Hepatocyte (in vitro differentiated cells): ENCODE results near the gene FAF2. TPM values are rescaled to one million over a fixed set of nuclear protein-coding genes. Genes with fewer than 3 reads are reported as not detected.

Experiments used
- DNase-seq: peaks from one replicate; pipeline ENCODE4 v3.0.0-alpha.2; 2016; ENCODE audit warnings: low spot score
- H2AFZ ChIP-seq: fragments of 200-600 bp; sonication (generic); 2 replicates; pipeline ENCODE4 v1.6.0; 2016; ENCODE audit warnings: antibody characterized with exemption, mild to moderate bottlenecking
- H3K27ac ChIP-seq: fragments of 200-600 bp; sonication (generic); 2 replicates; pipeline ENCODE4 v1.5.1; 2016; ENCODE audit warnings: mild to moderate bottlenecking
- H3K27me3 ChIP-seq: fragments of 200-600 bp; sonication (generic); 2 replicates; pipeline ENCODE4 v1.6.1; 2016
- H3K36me3 ChIP-seq: fragments of 200-600 bp; sonication (generic); replicated peaks from 2 replicates; pipeline ENCODE4 v1.5.1; 2016; ENCODE audit warnings: low read depth; ENCODE audit not compliant: insufficient read depth
- H3K4me1 ChIP-seq: fragments of 200-600 bp; sonication (generic); 2 replicates; pipeline ENCODE4 v1.5.1; 2016; ENCODE audit warnings: mild to moderate bottlenecking, moderate library complexity; ENCODE audit not compliant: insufficient read depth
- H3K4me2 ChIP-seq: fragments of 200-600 bp; sonication (generic); 2 replicates; pipeline ENCODE4 v1.6.0; 2016
- H3K4me3 ChIP-seq: fragments of 200-600 bp; sonication (generic); 2 replicates; pipeline ENCODE4 v1.5.1; 2016; ENCODE audit warnings: mild to moderate bottlenecking
- H3K79me2 ChIP-seq: fragments of 200-600 bp; sonication (generic); 2 replicates; pipeline ENCODE4 v1.6.0; 2017; ENCODE audit warnings: mild to moderate bottlenecking
- H3K9me2 ChIP-seq: fragments of 200-600 bp; sonication (generic); replicated peaks from 2 replicates; pipeline ENCODE4 v1.6.0; 2017; ENCODE audit warnings: mild to moderate bottlenecking; ENCODE audit not compliant: insufficient read depth
- H3K9me3 ChIP-seq: fragments of 200-600 bp; sonication (generic); 2 replicates; pipeline ENCODE4 v1.5.1; 2016; ENCODE audit warnings: low read depth, mild to moderate bottlenecking
- H4K20me1 ChIP-seq: fragments of 200-600 bp; sonication (generic); 2 replicates; pipeline ENCODE4 v1.6.0; 2016; ENCODE audit warnings: mild to moderate bottlenecking; ENCODE audit not compliant: insufficient read depth, poor library complexity, severe bottlenecking
- CTCF ChIP-seq: fragments of 200-600 bp; sonication (generic); IDR thresholded peaks from 2 replicates; pipeline ENCODE4 v1.5.1; 2016; ENCODE audit warnings: antibody characterized with exemption, mild to moderate bottlenecking; ENCODE audit not compliant: poor library complexity
- EZH2 ChIP-seq: fragments of 200-600 bp; sonication (generic); IDR thresholded peaks from 2 replicates; pipeline ENCODE4 v1.6.1; 2016; ENCODE audit warnings: antibody characterized with exemption, mild to moderate bottlenecking, borderline replicate concordance
- EZH2phosphoT487 ChIP-seq: fragments of 200-600 bp; sonication (generic); IDR thresholded peaks from one replicate; pipeline ENCODE4 v1.6.1; 2018; ENCODE audit warnings: antibody characterized with exemption, mild to moderate bottlenecking, low read depth, moderate library complexity; ENCODE audit not compliant: unreplicated experiment, severe bottlenecking
- WGBS: methylation state at CpG from one replicate; pipeline ENCODE4 v1.1.6; 2016; ENCODE audit warnings: low lambda C conversion rate; ENCODE audit errors: missing lambda C conversion rate; 5-methylcytosine and 5-hydroxymethylcytosine counted together
- polyA plus RNA-seq: library from polyadenylated mRNA; unstranded; fragments of >200 nt; fragmentation: Nextera tagmentation; extraction: Ambion mirVana; gene quantifications from 2 replicates; pipeline ENCODE4 v1.2.1, GENCODE V29; 2016
- total RNA-seq: library from RNA; depleted of rRNA; stranded (reverse); fragments of >200 nt; gene quantifications from 2 replicates; pipeline ENCODE4 v1.2.3, GENCODE V29; 2014

Gene FAF2
- total and polyA plus RNA-seq, 2 experiments from 2014 or later: 47.3 to 63.1 TPM

GRCh38 chr5:176513788-176514187 lies 65.6 kb downstream of the FAF2 start:
- no peak overlapping the region for H3K4me3 ChIP-seq
- H3K36me3 ChIP-seq: no peaks in the 10 kb centered on the region
- no peaks in the 10 kb centered on the region for H3K27me3 ChIP-seq
- H3K9me2 ChIP-seq: no peaks in the 10 kb centered on the region
- no peaks in the 10 kb centered on the region for H3K79me2 ChIP-seq
- no peak overlapping the region for H3K27ac ChIP-seq
- no peak overlapping the region for H2AFZ ChIP-seq
- TF ChIP-seq EZH2: no peak
- no peak for DNase-seq
- H4K20me1 ChIP-seq: no peaks in the 10 kb centered on the region
- no peaks in the 10 kb centered on the region for H3K9me3 ChIP-seq
- no peaks in the 10 kb centered on the region for H3K4me1 ChIP-seq
- 91% methylated on average over 12 of the region's 12 CpGs for WGBS
- H3K4me2 ChIP-seq: no peak overlapping the region

GRCh38 chr5:176514244-176514950 lies 66.2 kb downstream of the FAF2 start:
- DNase-seq: no peak
- Histone ChIP-seq H4K20me1 (no peaks in the 10 kb centered on the region), H3K79me2 (no peaks in the 10 kb centered on the region), H2AFZ (no peak overlapping the region), H3K36me3 (no peaks in the 10 kb centered on the region), H3K4me3 (no peak overlapping the region), H3K27ac (no peak overlapping the region), H3K9me2 (no peaks in the 10 kb centered on the region), H3K27me3 (no peaks in the 10 kb centered on the region), H3K4me2 (no peak overlapping the region), H3K9me3 (no peaks in the 10 kb centered on the region), H3K4me1 (no peaks in the 10 kb centered on the region)
- 78% methylated on average over 11 of the region's 11 CpGs for WGBS
- TF ChIP-seq CTCF: no peak
- TF ChIP-seq EZH2phosphoT487: no peak
- TF ChIP-seq EZH2: no peak

- Histone ChIP-seq H3K27ac (no peak overlapping the region), H3K27me3 (no peaks in the 10 kb centered on the region), H3K79me2 (no peaks in the 10 kb centered on the region), H3K4me1 (no peaks in the 10 kb centered on the region), H3K4me3 (no peak overlapping the region), H3K36me3 (no peaks in the 10 kb centered on the region), H3K4me2 (no peak overlapping the region), H3K9me2 (no peaks in the 10 kb centered on the region), H4K20me1 (no peaks in the 10 kb centered on the region), H3K9me3 (no peaks in the 10 kb centered on the region), H2AFZ (no peak overlapping the region)
- WGBS: 94% methylated on average over 4 of the region's 4 CpGs
- TF ChIP-seq CTCF (no peak), EZH2phosphoT487 (no peak)
- no peak for DNase-seq
Observed at GRCh38 chr5:176515396-176515795, 67.2 kb downstream of the FAF2 start.

- Histone ChIP-seq H3K9me3 (no peaks in the 10 kb centered on the region), H3K4me2 (no peak overlapping the region), H4K20me1 (no peaks in the 10 kb centered on the region), H3K27ac (no peak overlapping the region), H3K27me3 (no peaks in the 10 kb centered on the region), H3K36me3 (no peaks in the 10 kb centered on the region), H2AFZ (no peak overlapping the region), H3K4me1 (no peaks in the 10 kb centered on the region), H3K79me2 (no peaks in the 10 kb centered on the region), H3K9me2 (no peaks in the 10 kb centered on the region), H3K4me3 (no peak overlapping the region)
- DNase-seq: no peak
- TF ChIP-seq CTCF (no peak), EZH2phosphoT487 (no peak), EZH2 (no peak)
- 78% methylated on average over 7 of the region's 7 CpGs for WGBS
Observed at GRCh38 chr5:176517053-176517661, 69.0 kb downstream of the FAF2 start.
